Trophoblast cell (in vitro differentiated cells and primary cell): ENCODE results near the gene EPHB2.

Experiments used
- DNase-seq, 2 donors: peaks; one replicate each; pipeline ENCODE4 v3.0.0-alpha.2; 2016
- H2AFZ ChIP-seq: 2 replicates; pipeline ENCODE4 v1.6.1; 2013; ENCODE audit warnings: low read length, moderate library complexity, mild to moderate bottlenecking; ENCODE audit not compliant: insufficient read depth, poor library complexity
- H2AK5ac ChIP-seq: 2 replicates; pipeline ENCODE4 v1.6.1; 2013; ENCODE audit warnings: mild to moderate bottlenecking, low read length
- H2BK120ac ChIP-seq: 2 replicates; pipeline ENCODE4 v1.6.1; 2013; ENCODE audit warnings: low read length, mild to moderate bottlenecking, moderate library complexity; ENCODE audit not compliant: insufficient read depth, poor library complexity
- H2BK12ac ChIP-seq: 2 replicates; pipeline ENCODE4 v1.6.1; 2013; ENCODE audit warnings: mild to moderate bottlenecking, low read length, moderate library complexity
- H2BK5ac ChIP-seq: 2 replicates; pipeline ENCODE4 v1.6.1; 2013; ENCODE audit warnings: low read length, low read depth, moderate library complexity, mild to moderate bottlenecking; ENCODE audit not compliant: poor library complexity
- H3K14ac ChIP-seq: 2 replicates; pipeline ENCODE4 v1.6.1; 2013; ENCODE audit warnings: mild to moderate bottlenecking, low read length
- H3K18ac ChIP-seq: 2 replicates; pipeline ENCODE4 v1.6.1; 2013; ENCODE audit warnings: mild to moderate bottlenecking, low read length
- H3K23ac ChIP-seq: 2 replicates; pipeline ENCODE4 v1.6.1; 2013; ENCODE audit warnings: low read length
- H3K27ac ChIP-seq: 2 replicates; pipeline ENCODE4 v1.5.1; 2013; ENCODE audit warnings: low read depth, mild to moderate bottlenecking, inconsistent platforms, low read length, moderate library complexity
- H3K27me3 ChIP-seq: 2 replicates; pipeline ENCODE4 v1.6.1; 2013; ENCODE audit warnings: inconsistent platforms, mild to moderate bottlenecking, low read length, moderate library complexity; ENCODE audit not compliant: insufficient read depth
- H3K36me3 ChIP-seq, 2 experiments: 1 replicate in 1 of 2; 2 replicates in 1 of 2; pipeline ENCODE4 v1.6.1; 2013; ENCODE audit warnings: low read length in 2 of 2, mild to moderate bottlenecking in 2 of 2, moderate library complexity in 1 of 2; ENCODE audit not compliant: insufficient read depth in 2 of 2, control insufficient read depth in 1 of 2
- H3K4ac ChIP-seq: 2 replicates; pipeline ENCODE4 v1.6.1; 2013; ENCODE audit warnings: low read depth, mild to moderate bottlenecking, low read length, moderate library complexity
- H3K4me1 ChIP-seq, 2 experiments: 1 replicate in 1 of 2; 2 replicates in 1 of 2; pipeline ENCODE4 v1.6.1; 2013; ENCODE audit warnings: low read length in 2 of 2, mild to moderate bottlenecking in 2 of 2, moderate library complexity in 1 of 2; ENCODE audit not compliant: insufficient read depth in 2 of 2, control insufficient read depth in 1 of 2
- H3K4me2 ChIP-seq: 2 replicates; pipeline ENCODE4 v1.6.1; 2013; ENCODE audit warnings: inconsistent platforms, mild to moderate bottlenecking, low read length, moderate library complexity
- H3K4me3 ChIP-seq: 2 replicates; pipeline ENCODE4 v1.5.1; 2013; ENCODE audit warnings: mild to moderate bottlenecking, low read depth, low read length, inconsistent platforms
- H3K79me1 ChIP-seq: one replicate; pipeline ENCODE4 v1.6.1; 2013; ENCODE audit warnings: low read length
- H3K79me2 ChIP-seq: 2 replicates; pipeline ENCODE4 v1.6.1; 2013; ENCODE audit warnings: low read length, mild to moderate bottlenecking; ENCODE audit not compliant: control insufficient read depth, insufficient read depth, poor library complexity
- H3K9ac ChIP-seq: 2 replicates; pipeline ENCODE4 v1.6.1; 2013; ENCODE audit warnings: mild to moderate bottlenecking, low read length
- H3K9me3 ChIP-seq: 2 replicates; pipeline ENCODE4 v1.6.1; 2013; ENCODE audit warnings: low read depth, mild to moderate bottlenecking, control low read depth, inconsistent platforms, low read length; ENCODE audit not compliant: insufficient read depth
- H4K12ac ChIP-seq: 2 replicates; pipeline ENCODE4 v1.6.1; 2013; ENCODE audit warnings: low read depth, mild to moderate bottlenecking, low read length, moderate library complexity
- H4K8ac ChIP-seq: 2 replicates; pipeline ENCODE4 v1.6.1; 2013; ENCODE audit warnings: low read depth, mild to moderate bottlenecking, low read length, moderate library complexity
- H4K91ac ChIP-seq: one replicate; pipeline ENCODE4 v1.6.1; 2013; ENCODE audit warnings: low read depth, mild to moderate bottlenecking, low read length, moderate library complexity
- WGBS: extraction: QIAGEN DNeasy Blood & Tissue Kit; methylation state at CpG from one replicate; pipeline ENCODE4 v1.1.7; 2013; ENCODE audit warnings: missing lambda C conversion rate; ENCODE audit not compliant: insufficient read length, insufficient coverage; ENCODE audit errors: extremely low coverage; 5-methylcytosine and 5-hydroxymethylcytosine counted together

The EPHB2 gene

DNA sequence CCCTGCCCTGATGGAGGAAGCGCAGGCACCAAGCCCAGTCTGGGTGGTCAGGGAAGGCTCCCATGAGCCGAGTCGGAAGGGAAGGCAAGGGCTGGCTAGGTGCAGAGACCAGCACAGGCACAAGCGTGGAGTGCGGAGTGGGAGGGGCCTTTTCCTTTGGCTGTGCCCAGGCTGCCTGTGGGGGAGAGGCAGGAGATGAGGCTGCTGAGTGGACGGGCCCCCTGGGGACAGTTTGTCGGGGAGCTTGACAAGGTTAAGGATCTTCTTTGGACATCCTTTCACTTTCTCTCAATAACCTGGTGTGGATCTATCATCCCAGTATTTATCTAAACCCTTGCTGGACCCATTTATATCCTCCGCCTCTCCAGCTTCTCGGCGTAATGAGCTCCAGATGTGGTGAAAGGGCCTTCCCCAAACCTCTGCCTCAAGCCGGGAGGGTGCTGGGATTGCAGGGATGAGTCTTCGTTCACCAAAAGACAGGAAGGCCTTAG is 42.9 kb downstream of the EPHB2 start:
- DNase-seq: no peak
- Histone ChIP-seq H2BK120ac (no peak overlapping the region), H4K8ac (no peak overlapping the region), H3K27ac (no peak overlapping the region), H3K18ac (no peak overlapping the region), H3K79me1 (no peaks in the 10 kb centered on the region), H3K4ac (no peak overlapping the region), H3K4me1 (peaks cover 0 to 12% of the 10 kb centered on the region in 2 experiments), H3K27me3 (no peaks in the 10 kb centered on the region), H2AFZ (no peak overlapping the region), H2BK12ac (no peak overlapping the region), H3K9me3 (no peaks in the 10 kb centered on the region), H3K4me2 (no peak overlapping the region), H3K4me3 (no peak overlapping the region), H2AK5ac (no peak overlapping the region), H3K23ac (no peak overlapping the region), H3K36me3 (no peaks in the 10 kb centered on the region), H3K14ac (no peak overlapping the region), H2BK5ac (no peak overlapping the region), H4K91ac (no peak overlapping the region), H4K12ac (no peak overlapping the region), H3K79me2 (no peaks in the 10 kb centered on the region), H3K9ac (no peak overlapping the region)
- WGBS: no CpG with 5 or more reads among the region's 12 CpGs

DNA sequence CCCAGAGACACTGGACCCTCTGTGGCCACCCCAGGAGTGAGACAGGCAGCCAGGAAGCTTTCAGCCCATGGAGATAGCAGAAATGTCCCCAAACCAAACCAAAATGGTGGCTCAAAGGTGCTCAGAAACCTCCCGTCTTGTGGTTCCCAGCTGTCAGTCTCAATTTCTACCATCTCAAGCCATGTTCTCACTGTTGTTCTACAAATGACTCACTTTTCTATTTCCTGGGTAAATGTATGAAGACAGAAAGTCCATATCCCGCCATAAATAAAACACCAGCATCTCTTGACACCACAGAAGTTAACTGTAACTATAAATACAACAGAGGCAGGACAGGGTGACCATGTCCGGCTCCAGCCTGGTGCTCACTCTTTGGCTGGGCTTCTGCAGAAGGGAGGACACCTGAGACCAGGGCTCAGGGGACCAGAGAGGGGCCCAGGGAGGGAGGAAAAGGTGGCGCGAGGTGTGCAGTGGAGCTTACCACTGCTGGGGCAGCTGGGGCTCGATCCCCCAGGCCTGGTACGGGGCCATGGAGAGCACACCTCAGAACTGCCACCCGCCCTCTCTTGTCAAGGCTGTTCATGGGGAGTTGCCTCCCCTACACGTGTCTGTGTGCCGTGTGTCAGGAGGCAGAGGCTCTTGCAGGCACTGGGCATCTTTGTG is 43.6 kb downstream of the EPHB2 start:
- Histone ChIP-seq H3K4me1 (peaks cover 0 to 12% of the 10 kb centered on the region in 2 experiments), H2AK5ac (no peak overlapping the region), H4K12ac (no peak overlapping the region), H3K14ac (no peak overlapping the region), H2AFZ (no peak overlapping the region), H4K91ac (no peak overlapping the region), H3K4me3 (no peak overlapping the region), H3K9me3 (no peaks in the 10 kb centered on the region), H2BK120ac (no peak overlapping the region), H3K23ac (no peak overlapping the region), H3K4ac (no peak overlapping the region), H3K27ac (no peak overlapping the region), H3K36me3 (no peaks in the 10 kb centered on the region), H4K8ac (no peak overlapping the region), H2BK5ac (no peak overlapping the region), H3K79me2 (no peaks in the 10 kb centered on the region), H2BK12ac (no peak overlapping the region), H3K79me1 (no peaks in the 10 kb centered on the region), H3K18ac (no peak overlapping the region), H3K27me3 (no peaks in the 10 kb centered on the region), H3K9ac (no peak overlapping the region), H3K4me2 (no peak overlapping the region)
- WGBS: no CpG with 5 or more reads among the region's 10 CpGs
- no peak for DNase-seq

DNA sequence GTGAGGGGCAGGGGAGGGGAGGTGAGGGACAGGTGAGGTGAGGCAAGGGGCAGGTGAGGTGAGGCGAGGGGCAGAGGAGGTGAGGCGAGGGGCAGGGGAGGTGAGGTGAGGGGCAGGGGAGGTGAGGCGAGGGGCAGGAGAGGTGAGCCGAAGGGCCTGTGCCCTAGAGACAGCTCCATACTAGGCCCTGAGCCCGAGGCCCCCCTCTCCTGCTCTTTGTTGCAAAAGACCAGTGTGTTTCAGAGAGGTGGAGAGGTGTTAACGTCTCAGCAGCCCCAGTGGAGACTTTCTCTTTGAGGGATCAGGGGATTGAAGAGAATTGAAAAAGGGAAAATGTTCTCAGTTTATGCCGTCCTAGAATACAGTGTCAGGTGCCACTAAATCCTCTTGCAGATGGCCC is 44.2 kb downstream of the EPHB2 start:
- Histone ChIP-seq H2AK5ac (no peak overlapping the region), H3K4me1 (peaks cover 0 to 11% of the 10 kb centered on the region in 2 experiments), H2BK12ac (no peak overlapping the region), H3K27me3 (no peaks in the 10 kb centered on the region), H3K79me1 (no peaks in the 10 kb centered on the region), H3K18ac (no peak overlapping the region), H3K9me3 (no peaks in the 10 kb centered on the region), H2AFZ (no peak overlapping the region), H4K8ac (no peak overlapping the region), H3K4ac (no peak overlapping the region), H3K9ac (no peak overlapping the region), H3K27ac (no peak overlapping the region), H4K12ac (no peak overlapping the region), H3K4me2 (no peak overlapping the region), H3K79me2 (no peaks in the 10 kb centered on the region), H2BK5ac (no peak overlapping the region), H3K23ac (no peak overlapping the region), H3K36me3 (no peaks in the 10 kb centered on the region), H3K14ac (no peak overlapping the region), H4K91ac (no peak overlapping the region), H3K4me3 (peak overlapping the region; percentile 20), H2BK120ac (no peak overlapping the region)
- WGBS: no CpG with 5 or more reads among the region's 7 CpGs
- no peak for DNase-seq

DNA sequence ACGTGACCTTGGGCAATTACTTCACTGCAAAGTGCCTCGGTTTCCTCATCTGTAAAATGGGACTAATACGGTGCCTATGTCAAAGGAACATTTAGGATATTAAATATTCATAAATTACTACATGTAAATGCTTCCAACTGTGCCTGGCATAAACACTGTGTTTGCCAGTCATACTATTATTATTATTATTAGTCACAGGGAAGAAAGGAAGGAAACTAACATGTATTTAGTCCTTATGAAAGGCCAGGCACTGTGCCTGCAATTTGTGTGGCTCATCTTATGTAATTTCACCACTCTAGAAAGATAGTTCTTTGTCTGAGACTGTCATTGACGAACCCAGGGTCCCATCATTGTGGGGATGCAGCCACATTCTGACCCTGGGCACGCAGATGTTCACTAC is 45.0 kb downstream of the EPHB2 start:
- Histone ChIP-seq H2AK5ac (no peak overlapping the region), H4K8ac (no peak overlapping the region), H3K14ac (no peak overlapping the region), H2AFZ (no peak overlapping the region), H3K23ac (no peak overlapping the region), H3K9me3 (no peaks in the 10 kb centered on the region), H2BK5ac (no peak overlapping the region), H3K18ac (no peak overlapping the region), H4K91ac (no peak overlapping the region), H2BK120ac (no peak overlapping the region), H3K4me2 (no peak overlapping the region), H3K9ac (no peak overlapping the region), H3K4me3 (no peak overlapping the region), H2BK12ac (no peak overlapping the region), H4K12ac (no peak overlapping the region), H3K27ac (no peak overlapping the region), H3K4ac (no peak overlapping the region), H3K27me3 (no peaks in the 10 kb centered on the region), H3K36me3 (no peaks in the 10 kb centered on the region), H3K4me1 (peaks cover 0 to 7% of the 10 kb centered on the region in 2 experiments), H3K79me1 (no peaks in the 10 kb centered on the region), H3K79me2 (no peaks in the 10 kb centered on the region)
- no CpG with 5 or more reads among the region's 5 CpGs for WGBS
- no peak for DNase-seq
